HG03460 (cell line): Measurements from ENCODE around the gene LCE6A.

ENCODE experiments used
- ATAC-seq: cut with Tn5 transposase; IDR thresholded peaks from one replicate; pipeline ENCODE4 v1.9.1; 2021; ENCODE audit not compliant: unreplicated experiment

LCE6A gene

DNA sequence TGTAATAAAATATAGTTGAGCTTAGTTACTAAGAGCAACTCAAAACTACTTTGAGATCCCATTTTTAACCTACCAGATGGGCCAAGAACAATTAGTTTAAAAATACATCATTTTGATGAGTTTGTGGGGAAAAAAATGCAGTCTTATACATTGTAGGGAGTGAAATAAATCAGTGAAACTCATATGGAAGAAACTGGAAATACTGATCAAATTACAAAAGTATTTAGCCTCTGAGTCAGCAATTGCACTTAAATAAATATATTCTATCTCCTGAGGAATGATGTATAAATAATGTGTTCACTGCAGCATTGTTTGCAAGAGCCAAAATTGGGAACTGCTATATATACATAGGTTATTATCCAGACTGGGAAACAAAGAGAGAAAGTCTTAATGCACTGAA lies 30.8 kb downstream of the LCE6A start:
- ATAC-seq: no peak

DNA sequence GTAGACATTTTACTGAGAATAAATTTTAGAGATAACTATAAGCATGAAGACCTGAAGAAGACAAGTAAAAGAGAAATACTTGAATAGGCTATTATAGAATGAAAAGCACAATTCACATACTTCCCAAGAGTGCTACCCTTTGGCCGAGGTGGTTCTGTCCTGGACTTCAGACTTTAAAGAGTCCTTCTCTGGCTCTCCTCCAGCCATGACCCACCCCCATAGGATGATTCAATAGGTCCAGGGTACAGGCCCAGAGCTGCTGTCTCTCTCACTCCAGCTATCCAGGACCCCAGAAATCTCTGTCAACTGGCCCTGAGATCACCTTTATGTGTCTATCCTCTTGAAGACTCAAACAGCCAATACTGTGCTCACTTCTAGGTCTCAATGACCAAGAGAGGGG lies 34.2 kb downstream of the LCE6A start:
- ATAC-seq: no peak

DNA sequence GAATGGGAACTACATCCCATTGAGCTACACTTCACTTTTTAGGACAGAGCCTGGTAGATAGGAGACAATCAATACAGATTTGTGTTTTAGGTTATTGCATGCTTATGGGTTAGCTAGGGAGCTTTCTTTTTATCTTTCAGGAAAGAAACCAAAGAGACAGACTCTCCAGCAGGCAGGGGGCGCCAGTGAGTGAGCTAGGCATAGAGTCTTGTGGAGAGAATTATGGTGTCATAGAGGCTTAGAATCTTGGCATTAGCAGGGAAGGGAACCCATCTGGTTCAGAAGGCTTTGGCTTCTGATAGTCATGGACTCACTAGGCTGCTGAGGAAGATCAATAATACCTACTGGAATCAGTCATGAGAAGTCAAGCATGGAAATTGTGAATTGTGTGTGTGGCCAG lies 35.4 kb downstream of the LCE6A start, which contains the start of gene SMCP:
SMCP (plus strand) TSS at position 281 of the 400 bp plus-strand sequence. CDS start 6,101 bp downstream, outside the sequence.
- ATAC-seq: no peak

DNA sequence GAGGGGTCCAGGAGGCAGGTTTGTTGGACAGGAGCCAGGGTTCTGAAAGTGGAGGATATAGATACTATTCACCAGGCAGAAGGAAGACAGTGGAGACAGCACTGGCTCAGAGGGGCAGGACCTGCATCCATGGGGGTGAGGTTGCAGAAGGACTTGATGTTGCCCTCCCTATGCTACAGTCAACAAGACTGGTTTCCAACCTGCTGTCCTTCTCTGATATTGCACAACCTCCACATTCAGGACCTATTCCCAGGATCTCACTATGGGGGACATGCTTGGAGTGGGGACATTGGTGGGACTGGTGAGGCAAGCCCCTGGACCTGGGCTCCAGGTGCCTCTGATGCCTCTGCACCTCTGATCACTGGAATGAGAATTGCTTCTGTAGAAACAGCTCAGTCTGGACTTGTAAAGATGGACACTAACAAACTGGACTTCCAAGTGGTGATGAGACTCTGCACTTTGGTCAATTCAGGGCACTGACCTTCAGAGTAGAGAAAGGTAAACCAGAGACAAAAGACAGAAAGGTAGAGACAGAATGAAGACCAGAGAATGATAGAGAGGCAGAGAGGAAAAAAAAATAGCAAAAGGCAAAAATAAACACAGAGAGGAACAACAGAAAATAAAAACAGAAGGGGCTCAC lies 37.0 kb downstream of the LCE6A start:
- ATAC-seq: no peak

DNA sequence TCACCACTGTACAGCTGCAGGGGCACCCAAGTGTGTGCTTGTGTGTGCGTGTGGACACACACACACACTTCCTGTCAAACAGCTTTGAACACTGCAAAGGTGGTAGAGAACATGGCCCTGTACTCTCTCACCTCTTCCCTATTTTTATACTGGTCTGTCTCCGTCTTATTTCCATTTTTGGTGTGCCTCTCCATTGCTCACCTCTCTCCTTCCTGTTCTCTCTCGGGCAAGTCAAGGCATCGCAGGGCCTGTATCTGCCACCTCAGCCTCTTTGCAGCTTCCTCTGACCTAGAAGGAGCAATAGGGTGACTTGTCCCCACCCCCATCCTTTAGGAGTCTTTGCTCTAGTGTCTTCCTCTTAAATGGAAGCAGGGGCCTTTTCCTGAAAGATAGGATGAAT lies 37.7 kb downstream of the LCE6A start:
- ATAC-seq: no peak

DNA sequence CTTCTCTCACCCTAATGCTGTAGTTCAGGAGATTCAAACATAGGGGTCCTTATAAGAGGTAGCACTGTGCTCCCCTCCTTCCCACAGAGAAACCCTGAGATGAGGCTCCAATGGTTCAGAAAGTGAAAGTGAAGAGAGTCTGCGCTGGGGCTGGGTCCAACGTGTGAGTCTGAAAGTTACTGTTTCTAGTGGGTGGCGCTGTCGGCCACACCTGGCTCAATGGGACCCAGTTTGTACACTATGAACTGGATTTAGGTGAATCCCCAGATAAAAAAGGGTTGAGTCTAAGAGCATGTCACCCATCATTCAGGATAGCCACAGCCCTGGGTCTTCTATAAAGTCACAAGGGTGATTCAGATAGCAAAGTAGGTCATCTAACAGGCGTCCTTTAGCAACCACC lies 38.3 kb downstream of the LCE6A start:
- ATAC-seq: no peak

DNA sequence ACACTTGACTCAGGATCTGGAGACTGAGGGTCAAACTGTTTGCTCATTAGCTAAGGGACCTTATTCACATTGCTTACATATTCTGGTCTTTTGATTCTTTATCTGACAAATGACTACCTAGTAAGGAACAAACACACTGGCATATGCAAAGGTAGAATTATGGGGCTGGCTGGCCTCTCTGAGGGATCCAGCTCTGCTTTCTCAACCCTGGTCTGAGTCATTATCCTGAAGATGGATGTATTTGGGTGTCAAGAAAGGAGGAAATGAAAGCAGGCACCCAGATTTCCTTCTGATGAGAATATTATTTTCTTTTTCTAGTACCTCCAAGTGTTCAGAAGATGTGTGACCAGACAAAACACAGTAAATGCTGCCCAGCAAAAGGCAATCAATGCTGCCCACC lies 41.4 kb downstream of the LCE6A start:
- no peak for ATAC-seq

DNA sequence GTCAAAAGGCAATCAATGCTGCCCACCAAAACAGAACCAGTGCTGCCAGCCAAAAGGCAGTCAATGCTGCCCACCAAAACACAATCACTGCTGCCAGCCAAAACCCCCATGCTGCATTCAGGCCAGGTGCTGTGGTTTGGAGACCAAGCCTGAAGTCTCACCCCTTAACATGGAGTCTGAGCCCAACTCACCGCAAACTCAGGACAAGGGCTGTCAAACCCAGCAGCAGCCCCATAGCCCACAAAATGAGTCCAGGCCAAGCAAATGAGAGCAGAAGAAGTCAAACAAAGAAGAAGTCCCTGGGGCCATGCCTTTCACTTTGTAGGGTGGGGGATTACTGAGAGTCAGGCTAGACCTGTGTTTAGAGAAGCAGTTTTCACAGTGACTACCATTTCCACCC lies 41.9 kb downstream of the LCE6A start:
- no peak for ATAC-seq

DNA sequence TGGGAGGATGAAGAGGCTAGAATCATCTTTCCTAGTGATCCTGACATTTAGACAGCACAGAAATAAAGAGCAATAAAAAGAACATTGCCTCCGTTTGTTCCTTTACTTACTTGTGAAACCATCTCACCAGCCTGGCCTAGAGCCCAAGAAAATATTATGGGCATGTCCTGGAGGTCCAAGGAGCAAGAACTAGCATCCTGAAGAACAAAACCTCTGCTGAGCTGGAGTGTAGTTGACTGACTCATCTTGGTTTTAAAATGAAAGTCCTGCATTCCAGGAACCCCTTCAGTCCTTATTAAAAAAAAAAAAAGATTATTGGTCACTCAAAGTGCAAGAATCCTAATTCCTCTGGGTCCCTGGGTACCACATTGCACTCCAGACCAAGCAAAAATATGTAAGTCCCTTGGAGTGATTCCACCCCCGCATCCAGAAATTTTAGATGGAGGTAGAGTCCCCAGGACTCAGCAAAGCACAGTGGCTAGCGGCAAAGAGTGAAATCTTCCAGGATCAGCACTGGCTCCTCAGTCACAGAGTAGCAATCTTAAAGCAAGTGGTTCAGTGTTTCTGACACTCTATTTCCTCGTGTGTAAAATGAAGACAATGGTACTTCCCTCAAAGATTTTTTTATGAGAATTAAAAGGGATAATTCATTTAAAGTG lies 42.4 kb downstream of the LCE6A start:
- ATAC-seq: no peak

DNA sequence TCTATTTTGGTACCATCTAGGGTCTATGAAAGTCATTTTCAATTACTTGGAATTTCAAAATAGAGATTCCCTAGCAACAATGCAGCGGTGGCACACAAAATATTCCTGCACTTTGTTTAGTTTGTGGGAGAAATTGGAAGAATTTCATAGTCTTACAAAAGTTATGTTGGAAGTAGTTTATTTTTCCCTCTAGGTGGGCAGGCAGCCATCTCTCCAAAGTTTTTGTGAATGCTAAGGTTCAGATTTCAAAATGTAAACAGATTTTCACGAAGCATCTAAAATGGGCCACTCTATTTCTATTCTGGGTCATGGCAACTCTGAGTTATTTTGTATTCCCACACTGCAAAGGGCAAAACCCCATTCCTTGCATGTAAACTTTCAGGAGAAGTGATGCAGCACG lies 43.4 kb downstream of the LCE6A start:
- no peak for ATAC-seq

DNA sequence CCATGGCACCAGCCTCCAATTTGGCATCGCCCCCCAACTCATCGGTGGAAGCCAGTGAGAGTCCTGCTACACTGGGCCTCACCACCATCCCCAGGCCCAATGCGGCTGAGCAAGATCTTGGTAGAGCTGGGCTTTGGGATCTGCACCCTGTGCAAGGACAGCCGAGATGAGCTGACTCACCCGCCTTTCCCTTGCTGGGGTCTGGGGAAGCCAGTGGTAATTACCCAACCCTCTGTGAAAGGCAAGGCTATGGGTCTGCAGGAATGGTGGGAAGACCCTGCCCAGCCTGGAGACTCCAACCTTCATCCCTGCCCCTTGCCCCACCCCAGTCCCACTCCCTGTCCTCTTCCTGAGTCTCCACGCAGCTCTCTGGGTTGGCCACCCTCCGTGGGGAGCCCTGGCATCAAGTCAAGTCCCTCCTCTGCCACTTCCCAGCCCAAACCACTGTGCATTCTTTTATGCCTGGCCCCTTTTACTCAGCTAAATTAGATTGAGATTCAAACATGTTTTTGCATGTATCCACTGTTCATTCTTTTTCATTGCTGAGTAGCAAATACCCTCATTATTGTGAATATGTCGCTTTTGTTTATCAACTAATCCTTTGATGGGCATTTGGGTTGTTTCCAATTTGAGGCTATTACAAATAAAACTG lies 44.2 kb downstream of the LCE6A start:
- no peak for ATAC-seq

DNA sequence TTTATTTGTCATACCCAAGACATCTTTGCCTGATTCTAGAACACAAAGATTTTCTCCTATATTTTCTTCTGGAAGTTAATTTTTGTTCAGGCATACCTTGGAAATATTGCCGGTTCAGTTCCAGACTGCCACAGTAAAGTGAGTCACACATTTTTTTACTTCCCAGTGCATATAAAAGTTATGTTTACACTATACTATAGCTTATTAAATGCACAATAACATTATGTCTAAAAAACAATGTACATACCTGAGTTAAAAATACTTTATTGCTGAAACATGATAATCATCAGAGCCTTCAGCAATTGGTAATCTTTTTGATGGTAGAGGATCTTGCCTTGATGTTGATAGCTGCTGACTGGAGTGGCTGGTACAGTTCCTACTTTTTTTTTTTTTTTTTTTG lies 45.5 kb downstream of the LCE6A start:
- ATAC-seq: no peak
